Mesenchymal stem cell (in vitro differentiated cells and primary cell): ENCODE measurements around the gene MIF. TPM values are rescaled to one million over a fixed set of nuclear protein-coding genes. Genes with fewer than 3 reads are reported as not detected.

Experiments used
- DNase-seq: peaks from one replicate; pipeline ENCODE4 v3.0.0-alpha.2; 2013
- H2AFZ ChIP-seq: one replicate; pipeline ENCODE4 v1.6.1; 2013; ENCODE audit warnings: low read depth, mild to moderate bottlenecking, control low read depth, inconsistent platforms, low read length, moderate library complexity
- H2AK5ac ChIP-seq: 2 replicates; pipeline ENCODE4 v1.6.1; 2013; ENCODE audit warnings: low read length, moderate library complexity, mild to moderate bottlenecking, inconsistent platforms; ENCODE audit not compliant: severe bottlenecking
- H2BK120ac ChIP-seq: one replicate; pipeline ENCODE4 v1.6.1; 2013; ENCODE audit warnings: low read depth, mild to moderate bottlenecking, inconsistent platforms, low read length, moderate library complexity
- H2BK12ac ChIP-seq, 2 experiments: one replicate each; pipeline ENCODE4 v1.6.1; 2013; ENCODE audit warnings: inconsistent platforms in 2 of 2, low read length in 2 of 2, mild to moderate bottlenecking in 2 of 2, moderate library complexity in 2 of 2, control low read depth in 1 of 2
- H2BK15ac ChIP-seq: one replicate; pipeline ENCODE4 v1.6.1; 2013; ENCODE audit warnings: mild to moderate bottlenecking, low read depth, inconsistent platforms; ENCODE audit not compliant: poor library complexity, severe bottlenecking
- H2BK5ac ChIP-seq: 2 replicates; pipeline ENCODE4 v1.6.1; 2013; ENCODE audit warnings: low read depth, mild to moderate bottlenecking, low read length, control low read depth, inconsistent platforms; ENCODE audit not compliant: poor library complexity, severe bottlenecking
- H3K14ac ChIP-seq, 2 experiments: one replicate each; pipeline ENCODE4 v1.6.1; 2013; ENCODE audit warnings: inconsistent platforms in 2 of 2, low read length in 2 of 2, control low read depth in 1 of 2, mild to moderate bottlenecking in 1 of 2, moderate library complexity in 1 of 2
- H3K18ac ChIP-seq, 2 experiments: one replicate each; pipeline ENCODE4 v1.6.1; 2013; ENCODE audit warnings: inconsistent platforms in 2 of 2, low read length in 2 of 2, control low read depth in 1 of 2, low read depth in 1 of 2, mild to moderate bottlenecking in 1 of 2
- H3K23ac ChIP-seq, 2 experiments: one replicate each; pipeline ENCODE4 v1.6.1; 2013; ENCODE audit warnings: inconsistent platforms in 2 of 2, low read length in 2 of 2, mild to moderate bottlenecking in 2 of 2, moderate library complexity in 2 of 2, control low read depth in 1 of 2
- H3K27ac ChIP-seq: 2 replicates; pipeline ENCODE4 v1.5.1; 2013; ENCODE audit warnings: mild to moderate bottlenecking, moderate library complexity, low read length, control low read depth, inconsistent platforms; ENCODE audit not compliant: poor library complexity, severe bottlenecking
- H3K27me3 ChIP-seq, 2 experiments: 2 replicates each; pipeline versions ENCODE4 v1.6.1 to v1.7.0; 2013; ENCODE audit warnings: low read length in 2 of 2, mild to moderate bottlenecking in 2 of 2, moderate library complexity in 2 of 2, control low read depth in 1 of 2, inconsistent platforms in 1 of 2; ENCODE audit not compliant: control insufficient read depth in 1 of 2, insufficient read depth in 1 of 2
- H3K36me3 ChIP-seq, 2 experiments: 2 replicates each; pipeline versions ENCODE4 v1.6.1 to v1.7.0; 2013; ENCODE audit warnings: low read length in 2 of 2, control low read depth in 1 of 2, inconsistent platforms in 1 of 2, low read depth in 1 of 2, mild to moderate bottlenecking in 1 of 2; ENCODE audit not compliant: insufficient read depth in 2 of 2, control insufficient read depth in 1 of 2
- H3K4ac ChIP-seq, 2 experiments: one replicate each; pipeline ENCODE4 v1.6.1; 2013; ENCODE audit warnings: inconsistent platforms in 2 of 2, low read length in 2 of 2, mild to moderate bottlenecking in 2 of 2, moderate library complexity in 2 of 2, control low read depth in 1 of 2, low read depth in 1 of 2
- H3K4me1 ChIP-seq: 2 replicates; pipeline ENCODE4 v1.6.1; 2013; ENCODE audit warnings: low read depth, low read length, control low read depth; ENCODE audit not compliant: control insufficient read depth, insufficient read depth
- H3K4me2 ChIP-seq: 2 replicates; pipeline ENCODE4 v1.6.1; 2013; ENCODE audit warnings: low read length, mild to moderate bottlenecking, inconsistent platforms; ENCODE audit not compliant: poor library complexity, severe bottlenecking
- H3K4me3 ChIP-seq, 2 experiments: 2 replicates each; pipeline versions ENCODE4 v1.5.1 to v1.7.0; 2013; ENCODE audit warnings: low read length in 2 of 2, mild to moderate bottlenecking in 2 of 2, control low read depth in 1 of 2, low read depth in 1 of 2; ENCODE audit not compliant: insufficient read depth in 1 of 2
- H3K79me1 ChIP-seq: replicated peaks from 2 replicates; pipeline ENCODE4 v1.6.1; 2013; ENCODE audit warnings: mild to moderate bottlenecking, control low read depth, low read length, inconsistent platforms; ENCODE audit not compliant: poor library complexity, severe bottlenecking
- H3K9ac ChIP-seq: 2 replicates; pipeline ENCODE4 v1.7.0; 2013; ENCODE audit warnings: mild to moderate bottlenecking, low read length, moderate library complexity
- H3K9me3 ChIP-seq: 2 replicates; pipeline ENCODE4 v1.7.0; 2013; ENCODE audit warnings: mild to moderate bottlenecking, low read length; ENCODE audit not compliant: control insufficient read depth
- H4K8ac ChIP-seq: one replicate; pipeline ENCODE4 v1.6.1; 2013; ENCODE audit warnings: inconsistent platforms, mild to moderate bottlenecking, low read length, moderate library complexity
- H4K91ac ChIP-seq: one replicate; pipeline ENCODE4 v1.6.1; 2013; ENCODE audit warnings: mild to moderate bottlenecking, low read length, inconsistent platforms
- WGBS: methylation state at CpG from one replicate; pipeline ENCODE4 v1.1.7; 2013; ENCODE audit warnings: mixed read lengths; 5-methylcytosine and 5-hydroxymethylcytosine counted together
- polyA plus RNA-seq, 2 experiments: library from polyadenylated mRNA; stranded (reverse); fragments of 200-250 nt; gene quantifications; one replicate each; pipeline ENCODE4 v1.2.3, GENCODE V29; 2013

Gene MIF
- polyA plus RNA-seq (2013, experiment 1 of 2) = 908 TPM
- polyA plus RNA-seq (2013, experiment 2 of 2) = 993 TPM

- H3K4ac ChIP-seq = peak within 1 kb of the TSS; percentile 84 to 94
- peak within 1 kb of the TSS; percentile 93 for H3K27ac ChIP-seq
- peak within 1 kb of the TSS; percentile 94 for H3K9ac ChIP-seq
- peak within 1 kb of the TSS in 1 of 2 experiments; percentile 57 for H2BK12ac ChIP-seq
- peak within 1 kb of the TSS; percentile 66 for H2BK120ac ChIP-seq
- H3K36me3 ChIP-seq = peaks cover 24 to 35% of the 10 kb centered on the region in 2 experiments
- H3K14ac ChIP-seq = peak within 1 kb of the TSS; percentile 29 to 98
- peak within 1 kb of the TSS; percentile 83 for H2AFZ ChIP-seq
- H3K4me3 ChIP-seq = peak within 1 kb of the TSS; percentile 87 to 88
- H3K27me3 ChIP-seq = no peaks in the 10 kb centered on the region
- no peaks in the 10 kb centered on the region for H3K9me3 ChIP-seq
- peak within 1 kb of the TSS; percentile 36 for H2AK5ac ChIP-seq
- H4K91ac ChIP-seq = peak within 1 kb of the TSS; percentile 88
- peak within 1 kb of the TSS; percentile 83 for H3K4me2 ChIP-seq
- H2BK5ac ChIP-seq = peak within 1 kb of the TSS; percentile 66
- peaks cover 28% of the 10 kb centered on the region for H3K4me1 ChIP-seq
- peak within 1 kb of the TSS; percentile 95 for H4K8ac ChIP-seq
- WGBS = under 1% methylated on average over 64 of the region's 72 CpGs
- H2BK15ac ChIP-seq = peak within 1 kb of the TSS; percentile 92
- peaks cover 16% of the 10 kb centered on the region for H3K79me1 ChIP-seq
- H3K18ac ChIP-seq = peak within 1 kb of the TSS; percentile 98
- peak; percentile 94 for DNase-seq
- peak within 1 kb of the TSS in 1 of 2 experiments; percentile 86 for H3K23ac ChIP-seq
Observed at GRCh38 chr22:23893945-23894709, at the start of gene MIF. Gene MIF (plus strand): TSS chr22:23894383. CDS start chr22:23894475, 92 bp downstream.

GRCh38 chr22:23844739-23845202, 49.4 kb upstream of the MIF start:
- Histone ChIP-seq H3K9me3 (no peaks in the 10 kb centered on the region), H3K79me1 (no peaks in the 10 kb centered on the region), H3K36me3 (no peaks in the 10 kb centered on the region), H2BK5ac (no peak overlapping the region), H3K4me2 (no peak overlapping the region), H3K27me3 (peaks cover 0 to 12% of the 10 kb centered on the region in 2 experiments), H2BK15ac (peak overlapping the region; percentile 39), H2BK120ac (peak overlapping the region; percentile 66), H3K27ac (no peak overlapping the region), H3K4me1 (peaks cover 44% of the 10 kb centered on the region), H4K91ac (peak overlapping the region; percentile 87), H3K18ac (peak overlapping the region; percentile 80 to 87), H3K23ac (no peak overlapping the region), H3K4me3 (no peak overlapping the region), H3K14ac (peak overlapping the region in 1 of 2 experiments; percentile 64), H2AK5ac (no peak overlapping the region), H3K9ac (no peak overlapping the region), H4K8ac (peak overlapping the region; percentile 29), H2BK12ac (peak overlapping the region; percentile 51 to 91), H2AFZ (no peak overlapping the region), H3K4ac (peak overlapping the region; percentile 3 to 47)
- DNase-seq = no peak
- WGBS = 85% methylated on average over 8 of the region's 8 CpGs

- H3K4me2 ChIP-seq = no peak overlapping the region
- H2AFZ ChIP-seq = no peak overlapping the region
- H2BK120ac ChIP-seq = peak overlapping the region; percentile 66
- H3K9ac ChIP-seq = no peak overlapping the region
- no peak overlapping the region for H2AK5ac ChIP-seq
- no peak overlapping the region for H3K4me3 ChIP-seq
- H3K4ac ChIP-seq = peak overlapping the region; percentile 73 to 80
- peak overlapping the region; percentile 87 for H4K91ac ChIP-seq
- H3K79me1 ChIP-seq = no peaks in the 10 kb centered on the region
- H3K4me1 ChIP-seq = peaks cover 50% of the 10 kb centered on the region
- no peaks in the 10 kb centered on the region for H3K9me3 ChIP-seq
- H3K18ac ChIP-seq = peak overlapping the region; percentile 80 to 87
- no peak for DNase-seq
- 81% methylated on average over 9 of the region's 9 CpGs for WGBS
- H3K14ac ChIP-seq = peak overlapping the region in 1 of 2 experiments; percentile 64
- peak overlapping the region; percentile 68 for H2BK15ac ChIP-seq
- H4K8ac ChIP-seq = peak overlapping the region; percentile 83
- H3K23ac ChIP-seq = no peak overlapping the region
- peaks cover 0 to 17% of the 10 kb centered on the region in 2 experiments for H3K27me3 ChIP-seq
- H3K36me3 ChIP-seq = no peaks in the 10 kb centered on the region
- no peak overlapping the region for H2BK5ac ChIP-seq
- H2BK12ac ChIP-seq = peak overlapping the region; percentile 88 to 91
- peak overlapping the region; percentile 15 for H3K27ac ChIP-seq
Observed at GRCh38 chr22:23845265-23846080, 48.7 kb upstream of the MIF start.
